HCT116 (cell line): Measurements from ENCODE around the gene HHAT. TPM values are rescaled to one million over a fixed set of nuclear protein-coding genes. Genes with fewer than 3 reads are reported as not detected.

Experiments used
- ATAC-seq: fragments of 200-7000 bp; cut with Tn5 transposase; 2 replicates; pipeline ENCODE4 v1.9.1; 2020; ENCODE audit warnings: mild to moderate bottlenecking, moderate library complexity
- BruUV-seq: library from RNA; stranded (reverse); fragments of 400-500 nt; replicated peaks from 2 replicates; lab custom pipeline; 2021; lab: Mats Ljungman, UMichigan
- CTCF ChIA-PET: fragments of 300-600 bp; sonication (Branson Sonifier 250); formaldehyde crosslinking; loops from one replicate; lab custom pipeline; 2021; ENCODE audit warnings: antibody characterized with exemption; lab: Charles Lee
- POLR2A ChIA-PET: fragments of 300-600, 350-600 bp; sonication (Branson Sonifier 250); formaldehyde crosslinking; loops from one replicate; lab custom pipeline; 2021; ENCODE audit warnings: antibody characterized with exemption; lab: Charles Lee
- RAD21 ChIA-PET, 2 experiments: fragments of 300-600 bp; sonication (Branson Sonifier 250); formaldehyde crosslinking; loops; one replicate each; lab custom pipeline; 2023; ENCODE audit warnings: low total read pairs in 2 of 2; ENCODE audit not compliant: uncharacterized antibody in 2 of 2, unreplicated experiment in 2 of 2, low non-redundant PET in 1 of 2; lab: Charles Lee
- DNase-seq: peaks from one replicate; pipeline ENCODE4 v3.0.0-alpha.2; 2010; ENCODE audit warnings: low read depth, low spot score
- H2AFZ ChIP-seq: fragments of 200-600 bp; shearing (Covaris generic), sonication (generic); 2 replicates; pipeline ENCODE4 v1.6.1; 2017; ENCODE audit warnings: low read depth, mixed run types, mixed read lengths, antibody characterized with exemption, low read length; ENCODE audit not compliant: poor library complexity, severe bottlenecking
- H3K27ac ChIP-seq: 2 replicates; pipeline ENCODE4 v1.5.1; 2012; ENCODE audit warnings: low read depth, low read length
- H3K27me3 ChIP-seq: fragments of 200-600 bp; sonication (generic); 2 replicates; pipeline ENCODE4 v1.6.1; 2016; ENCODE audit warnings: mixed run types, low read length, mixed read lengths; ENCODE audit not compliant: insufficient read depth
- H3K36me3 ChIP-seq, 2 experiments: fragments of 200-500 bp in 1 of 2; fragments of 200-600 bp in 1 of 2; sonication (Bioruptor generic) in 1 of 2; sonication (generic) in 1 of 2; 2 replicates each; pipeline versions ENCODE4 v1.5.1 to v1.6.1; 2014 to 2016; ENCODE audit warnings: low read length in 2 of 2, inconsistent platforms in 1 of 2, mixed read lengths in 1 of 2, mixed run types in 1 of 2; ENCODE audit not compliant: insufficient read depth in 2 of 2, control insufficient read depth in 1 of 2
- H3K4me1 ChIP-seq, 2 experiments: fragments of 200-600 bp in 1 of 2; sonication (generic) in 1 of 2; 2 replicates each; pipeline versions ENCODE4 v1.5.1 to v1.6.1; 2012 to 2017; ENCODE audit warnings: low read length in 2 of 2, inconsistent platforms in 1 of 2, mild to moderate bottlenecking in 1 of 2, mixed read lengths in 1 of 2, mixed run types in 1 of 2, moderate library complexity in 1 of 2; ENCODE audit not compliant: insufficient read depth in 2 of 2, control insufficient read depth in 1 of 2
- H3K4me2 ChIP-seq: fragments of 200-600 bp; sonication (generic); 2 replicates; pipeline ENCODE4 v1.6.1; 2017; ENCODE audit warnings: mixed run types, low read length, mixed read lengths
- H3K4me3 ChIP-seq, 2 experiments: fragments of 200-600 bp in 1 of 2; sonication (generic) in 1 of 2; replicated peaks in 1 of 2; 2 replicates each; pipeline ENCODE4 v1.5.1; 2011 to 2016; ENCODE audit warnings: low read length in 2 of 2, control low read depth in 1 of 2, low read depth in 1 of 2, mild to moderate bottlenecking in 1 of 2, mixed read lengths in 1 of 2, mixed run types in 1 of 2
- H3K79me2 ChIP-seq: fragments of 200-600 bp; sonication (generic); 2 replicates; pipeline ENCODE4 v1.6.1; 2017; ENCODE audit warnings: mild to moderate bottlenecking, mixed run types, low read length, moderate library complexity, mixed read lengths; ENCODE audit not compliant: insufficient read depth
- H3K9ac ChIP-seq: fragments of 200-600 bp; sonication (generic); 2 replicates; pipeline ENCODE4 v1.6.1; 2016; ENCODE audit warnings: low read length, mixed read lengths
- H3K9me2 ChIP-seq: fragments of 200-600 bp; sonication (generic), shearing (Covaris generic); 2 replicates; pipeline ENCODE4 v1.6.1; 2017; ENCODE audit warnings: mixed run types, mild to moderate bottlenecking, moderate library complexity; ENCODE audit not compliant: insufficient read depth
- H3K9me3 ChIP-seq, 2 experiments: fragments of 200-500 bp in 1 of 2; fragments of 200-600 bp in 1 of 2; sonication (Bioruptor generic) in 1 of 2; sonication (generic) in 1 of 2; 2 replicates each; pipeline ENCODE4 v1.6.1; 2014 to 2017; ENCODE audit warnings: low read length in 2 of 2, mixed read lengths in 2 of 2, inconsistent platforms in 1 of 2, low read depth in 1 of 2, mild to moderate bottlenecking in 1 of 2, mixed run types in 1 of 2, moderate library complexity in 1 of 2; ENCODE audit not compliant: control insufficient read depth in 1 of 2, insufficient read depth in 1 of 2
- H4K20me1 ChIP-seq: fragments of 200-600 bp; sonication (generic), shearing (Covaris generic); 2 replicates; pipeline ENCODE4 v1.6.1; 2017; ENCODE audit warnings: mixed run types, mild to moderate bottlenecking, moderate library complexity; ENCODE audit not compliant: insufficient read depth
- EGR1 ChIP-seq: IDR thresholded peaks from 2 replicates; pipeline ENCODE4 v1.6.1; 2012; ENCODE audit warnings: low read depth
- ELF1 ChIP-seq: IDR thresholded peaks from 2 replicates; pipeline ENCODE4 v1.6.1; 2012; ENCODE audit warnings: low read depth, borderline replicate concordance
- EZH2 ChIP-seq: fragments of 200-600 bp; sonication (generic); IDR thresholded peaks from 2 replicates; pipeline ENCODE4 v1.6.1; 2017; ENCODE audit warnings: antibody characterized with exemption, mixed run types
- EZH2phosphoT487 ChIP-seq: fragments of 200-600 bp; IDR thresholded peaks from 2 replicates; pipeline ENCODE4 v1.6.1; 2018; ENCODE audit warnings: antibody characterized with exemption, borderline replicate concordance
- FOSL1 ChIP-seq: IDR thresholded peaks from 2 replicates; pipeline ENCODE4 v1.6.1; 2012; ENCODE audit warnings: low read depth
- JUND ChIP-seq: IDR thresholded peaks from 2 replicates; pipeline ENCODE4 v1.6.1; 2012
- MAX ChIP-seq: IDR thresholded peaks from 2 replicates; pipeline ENCODE4 v1.6.1; 2012
- POLR2AphosphoS5 ChIP-seq: IDR thresholded peaks from 2 replicates; pipeline ENCODE4 v1.6.1; 2011; ENCODE audit warnings: mild to moderate bottlenecking, low read depth, low read length, moderate library complexity
- RAD21 ChIP-seq: IDR thresholded peaks from 2 replicates; pipeline ENCODE4 v1.6.1; 2012; ENCODE audit warnings: low read depth, mild to moderate bottlenecking
- REST ChIP-seq: IDR thresholded peaks from 2 replicates; pipeline ENCODE4 v1.6.1; 2012; ENCODE audit warnings: low read depth
- SIN3A ChIP-seq: IDR thresholded peaks from 2 replicates; pipeline ENCODE4 v1.6.1; 2012; ENCODE audit warnings: low read depth
- SP1 ChIP-seq: IDR thresholded peaks from 2 replicates; pipeline ENCODE4 v1.6.1; 2012; ENCODE audit warnings: low read depth
- SRF ChIP-seq: IDR thresholded peaks from 2 replicates; pipeline ENCODE4 v1.6.1; 2012; ENCODE audit warnings: low read depth
- YY1 ChIP-seq: IDR thresholded peaks from 2 replicates; pipeline ENCODE4 v1.6.1; 2011; ENCODE audit warnings: low read length, low read depth, moderate library complexity, mild to moderate bottlenecking; ENCODE audit not compliant: insufficient replicate concordance; ENCODE audit errors: extremely low read depth
- ZBTB33 ChIP-seq: IDR thresholded peaks from 2 replicates; pipeline ENCODE4 v1.6.1; 2011; ENCODE audit warnings: mild to moderate bottlenecking, low read length, moderate library complexity; ENCODE audit not compliant: insufficient replicate concordance; ENCODE audit errors: extremely low read depth
- ZFX ChIP-seq: fragments of 450-650 bp; IDR thresholded peaks from 2 replicates; pipeline ENCODE4 v1.6.1; 2017
- intact Hi-C: fragments of 100-400 bp; cut with micrococcal nuclease; formaldehyde crosslinking; loops from 2 replicates; pipeline ENCODE4 v1.10.0; 2022
- total RNA-seq: library from RNA; stranded (reverse); gene quantifications from one replicate; pipeline ENCODE4 v1.2.1, GENCODE V29; 2021; ENCODE audit not compliant: unreplicated experiment

Gene HHAT
- total RNA-seq, 1 experiment from 2014 or later, result 2.7 TPM

- Histone ChIP-seq H3K36me3 (no peaks in the 10 kb centered on the region), H3K27ac (no peak overlapping the region), H2AFZ (no peak overlapping the region), H3K9ac (no peak overlapping the region), H4K20me1 (no peaks in the 10 kb centered on the region), H3K4me1 (no peaks in the 10 kb centered on the region), H3K9me2 (no peaks in the 10 kb centered on the region), H3K4me2 (no peak overlapping the region), H3K27me3 (peaks cover 46% of the 10 kb centered on the region), H3K4me3 (no peak overlapping the region), H3K79me2 (no peaks in the 10 kb centered on the region), H3K9me3 (no peaks in the 10 kb centered on the region)
- DNase-seq, result no peak
- intact Hi-C loops, result no loop called here
- TF ChIP-seq EGR1 (no peak), ZFX (no peak)
- BruUV-seq, result no TSS peak
- RAD21 ChIA-PET, result no interaction called here
- CTCF ChIA-PET, result no interaction called here
- ATAC-seq, result no peak
- POLR2A ChIA-PET, result no interaction called here
These were observed 147.1 kb downstream of the HHAT start for GRCh38 chr1:210475806-210476205.

GRCh38 chr1:210476730-210477129, 148.0 kb downstream of the HHAT start:
- Histone ChIP-seq H3K9me2 (no peaks in the 10 kb centered on the region), H3K36me3 (no peaks in the 10 kb centered on the region)
- RAD21 ChIA-PET, result no interaction called here
- BruUV-seq, result no TSS peak
- TF ChIP-seq ZBTB33, result no peak
- no peak for TF ChIP-seq RAD21
- TF ChIP-seq EZH2, result no peak
- TF ChIP-seq SP1, result no peak
- TF ChIP-seq MAX, result no peak
- no peak for TF ChIP-seq ZFX
- TF ChIP-seq EZH2phosphoT487, result no peak
- TF ChIP-seq POLR2AphosphoS5, result no peak
- no peak for TF ChIP-seq SIN3A
- no peak for TF ChIP-seq FOSL1
- no peak for TF ChIP-seq REST
- TF ChIP-seq SRF, result no peak
- no peak for TF ChIP-seq ELF1
- no peak for TF ChIP-seq JUND
- no peak for TF ChIP-seq YY1
- no peak for TF ChIP-seq EGR1
- TF ChIP-seq, all 23 proteins: peak for 0
- Histone ChIP-seq H3K4me2 (no peak overlapping the region), H3K9me3 (no peaks in the 10 kb centered on the region), H3K27me3 (peaks cover 46% of the 10 kb centered on the region), H3K79me2 (no peaks in the 10 kb centered on the region), H2AFZ (no peak overlapping the region), H3K9ac (no peak overlapping the region), H3K27ac (no peak overlapping the region), H3K4me3 (no peak overlapping the region), H4K20me1 (no peaks in the 10 kb centered on the region), H3K4me1 (no peaks in the 10 kb centered on the region)
- DNase-seq (no peak), ATAC-seq (no peak)
- CTCF ChIA-PET, result no interaction called here
- intact Hi-C loops, result no loop called here
- POLR2A ChIA-PET, result no interaction called here
